ENCODE data around the gene IL16. TPM values are rescaled to one million over a fixed set of nuclear protein-coding genes. Genes with fewer than 3 reads are reported as not detected.
A peak's percentile ranks its signal among the peaks of the same experiment; 100 is the strongest.

Gene IL16
- total RNA-seq, 1 donor from 2014 or later: 34.6 TPM

DNA sequence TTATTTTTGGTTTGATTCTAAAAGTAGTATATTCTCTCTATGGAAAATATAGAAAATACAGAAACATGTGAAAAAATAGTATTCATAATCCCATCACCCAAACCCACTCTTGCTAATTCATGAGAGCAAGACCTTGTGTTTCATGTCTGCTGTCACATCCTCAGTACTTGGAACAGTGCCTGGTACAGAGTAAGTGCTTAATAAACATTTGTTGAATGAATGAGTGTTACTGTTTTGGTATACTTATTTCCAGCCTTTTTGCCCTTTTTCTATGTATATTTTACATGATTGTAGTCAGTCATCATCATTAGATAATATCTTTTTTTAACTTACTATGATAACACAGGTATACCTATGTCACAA is 59.3 kb downstream of the IL16 start:
- DNase-seq (no peak), ATAC-seq (no peak)
- no peaks in the 10 kb centered on the region for H3K27me3 ChIP-seq (ENCODE audit: low read depth)
- TF ChIP-seq, protein P1, sequence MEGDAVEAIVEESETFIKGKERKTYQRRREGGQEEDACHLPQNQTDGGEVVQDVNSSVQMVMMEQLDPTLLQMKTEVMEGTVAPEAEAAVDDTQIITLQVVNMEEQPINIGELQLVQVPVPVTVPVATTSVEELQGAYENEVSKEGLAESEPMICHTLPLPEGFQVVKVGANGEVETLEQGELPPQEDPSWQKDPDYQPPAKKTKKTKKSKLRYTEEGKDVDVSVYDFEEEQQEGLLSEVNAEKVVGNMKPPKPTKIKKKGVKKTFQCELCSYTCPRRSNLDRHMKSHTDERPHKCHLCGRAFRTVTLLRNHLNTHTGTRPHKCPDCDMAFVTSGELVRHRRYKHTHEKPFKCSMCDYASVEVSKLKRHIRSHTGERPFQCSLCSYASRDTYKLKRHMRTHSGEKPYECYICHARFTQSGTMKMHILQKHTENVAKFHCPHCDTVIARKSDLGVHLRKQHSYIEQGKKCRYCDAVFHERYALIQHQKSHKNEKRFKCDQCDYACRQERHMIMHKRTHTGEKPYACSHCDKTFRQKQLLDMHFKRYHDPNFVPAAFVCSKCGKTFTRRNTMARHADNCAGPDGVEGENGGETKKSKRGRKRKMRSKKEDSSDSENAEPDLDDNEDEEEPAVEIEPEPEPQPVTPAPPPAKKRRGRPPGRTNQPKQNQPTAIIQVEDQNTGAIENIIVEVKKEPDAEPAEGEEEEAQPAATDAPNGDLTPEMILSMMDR (IDR thresholded peaks at IDR 0.05): no peak
- H3K36me3 ChIP-seq: no peaks in the 10 kb centered on the region
- intact Hi-C loops (cut with DNase I): no loop called here
- no peaks in the 10 kb centered on the region for H3K9me3 ChIP-seq
- peaks cover 8% of the 10 kb centered on the region for H3K4me1 ChIP-seq
- H3K4me3 ChIP-seq: no peak overlapping the region
- peak overlapping the region; percentile 14 for H3K27ac ChIP-seq

DNA sequence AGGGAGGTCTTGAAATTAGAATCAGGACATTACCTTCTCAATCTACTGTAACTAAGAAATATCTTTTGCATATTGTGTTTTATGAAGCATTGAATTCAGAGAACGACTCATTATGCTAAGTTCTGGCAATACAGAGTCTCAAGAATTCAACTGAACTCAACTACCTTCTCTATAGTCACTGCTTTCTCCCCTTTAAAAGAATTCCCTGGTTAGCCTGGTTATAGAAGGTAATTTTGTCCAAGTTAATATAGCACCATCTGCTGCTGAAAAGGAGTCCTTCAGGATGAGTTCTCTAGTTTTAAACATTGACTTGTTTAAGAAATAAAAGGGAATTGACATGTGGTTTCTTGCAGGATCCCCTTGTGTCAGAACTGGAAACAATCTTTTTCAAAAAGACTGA is 60.2 kb downstream of the IL16 start:
- H3K27me3 ChIP-seq (ENCODE audit: low read depth): no peaks in the 10 kb centered on the region
- H3K4me3 ChIP-seq: no peak overlapping the region
- DNase-seq (no peak), ATAC-seq (peak in 1 of 2 donors; percentile 51)
- no peaks in the 10 kb centered on the region for H3K36me3 ChIP-seq
- intact Hi-C loops (cut with DNase I): no loop called here
- TF ChIP-seq, protein P1 (IDR thresholded peaks at IDR 0.05): peak; percentile 41
- no peaks in the 10 kb centered on the region for H3K9me3 ChIP-seq
- peaks cover 8% of the 10 kb centered on the region for H3K4me1 ChIP-seq
- H3K27ac ChIP-seq: no peak overlapping the region

DNA sequence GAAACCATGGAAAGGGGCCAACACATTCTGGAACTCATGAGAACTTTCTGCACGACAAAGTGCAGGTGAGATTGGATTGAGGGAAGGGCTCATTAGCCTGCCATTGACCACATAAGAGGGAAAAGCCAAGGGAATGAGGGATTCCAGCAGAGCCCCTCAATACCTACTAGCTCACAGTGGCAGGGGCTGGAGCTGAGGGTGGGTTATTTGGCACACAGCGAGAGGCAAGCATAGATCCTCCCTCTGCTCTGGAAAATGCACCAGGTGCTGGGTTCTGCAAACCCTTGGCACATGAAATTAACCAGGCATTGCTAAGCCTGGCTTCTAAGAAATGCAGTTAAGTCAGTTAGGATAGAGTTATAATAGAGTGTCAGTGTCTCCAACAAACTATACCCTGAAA is 60.8 kb downstream of the IL16 start:
- ATAC-seq (no peak), DNase-seq (no peak)
- no peak overlapping the region for H3K27ac ChIP-seq
- H3K4me1 ChIP-seq: peaks cover 8% of the 10 kb centered on the region
- H3K36me3 ChIP-seq: no peaks in the 10 kb centered on the region
- TF ChIP-seq, protein P1 (IDR thresholded peaks at IDR 0.05): no peak
- intact Hi-C loops (cut with DNase I): no loop called here
- H3K9me3 ChIP-seq: no peaks in the 10 kb centered on the region
- H3K27me3 ChIP-seq (ENCODE audit: low read depth): no peaks in the 10 kb centered on the region
- no peak overlapping the region for H3K4me3 ChIP-seq

DNA sequence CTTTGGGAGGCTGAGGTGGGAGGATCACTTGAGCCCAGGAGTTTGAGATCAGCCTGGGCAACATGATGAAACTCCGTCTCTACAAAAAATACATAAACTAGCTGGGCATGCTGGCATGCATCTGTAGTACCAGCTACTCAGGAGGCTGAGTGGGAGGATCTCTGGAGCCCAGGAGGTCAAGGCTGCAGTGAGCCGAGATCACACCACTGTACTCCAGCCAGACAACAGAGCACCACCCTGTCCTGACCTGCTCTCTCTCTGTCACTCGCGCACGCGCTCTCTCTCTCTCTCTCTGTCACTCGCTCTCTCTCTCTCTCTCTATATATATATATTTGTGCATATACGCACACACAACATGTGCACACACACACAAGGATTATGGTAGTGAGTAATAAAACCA is 61.8 kb downstream of the IL16 start:
- no peaks in the 10 kb centered on the region for H3K27me3 ChIP-seq (ENCODE audit: low read depth)
- intact Hi-C loops (cut with DNase I): no loop called here
- no peak overlapping the region for H3K4me3 ChIP-seq
- no peak for ATAC-seq
- no peak for DNase-seq
- H3K9me3 ChIP-seq: no peaks in the 10 kb centered on the region
- H3K4me1 ChIP-seq: peaks cover 8% of the 10 kb centered on the region
- no peak overlapping the region for H3K27ac ChIP-seq
- H3K36me3 ChIP-seq: no peaks in the 10 kb centered on the region
- TF ChIP-seq, protein P1 (IDR thresholded peaks at IDR 0.05): no peak

DNA sequence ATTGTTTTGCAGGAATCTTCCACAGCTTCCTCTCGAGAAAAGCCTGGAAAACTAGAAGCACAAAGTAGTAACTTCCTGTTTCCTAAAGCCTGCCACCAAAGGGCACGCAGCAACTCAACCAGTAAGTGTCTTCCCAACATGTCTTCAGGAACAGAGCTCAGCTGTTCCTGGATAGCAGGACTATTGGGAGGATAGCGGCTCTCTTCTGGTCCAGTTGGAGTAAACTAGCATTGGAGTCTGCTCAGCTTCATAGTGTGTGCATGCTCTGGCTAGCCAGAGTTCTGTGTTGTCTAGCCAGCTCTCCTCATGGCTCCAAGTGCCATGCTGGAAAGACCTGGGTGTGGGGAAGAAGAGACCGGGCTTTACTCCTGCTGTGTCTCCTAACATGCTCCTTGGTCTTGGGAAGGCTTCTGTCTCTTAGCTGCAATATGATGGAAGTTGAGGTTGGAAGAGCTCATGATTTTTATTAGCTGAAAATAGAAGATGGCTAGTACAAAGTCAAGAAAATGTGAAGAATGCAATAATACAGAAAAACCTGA is 63.1 kb downstream of the IL16 start:
- TF ChIP-seq, protein P1 (IDR thresholded peaks at IDR 0.05): no peak
- ATAC-seq (no peak), DNase-seq (no peak)
- no peaks in the 10 kb centered on the region for H3K9me3 ChIP-seq
- intact Hi-C loops (cut with DNase I): loop anchor here (10.0 kb wide), 1 partner anchor 105 kb away; no protein-coding TSS in a partner anchor
- H3K36me3 ChIP-seq: no peaks in the 10 kb centered on the region
- no peak overlapping the region for H3K27ac ChIP-seq
- no peaks in the 10 kb centered on the region for H3K27me3 ChIP-seq (ENCODE audit: low read depth)
- no peak overlapping the region for H3K4me3 ChIP-seq
- peaks cover 14% of the 10 kb centered on the region for H3K4me1 ChIP-seq

All from lower lobe of right lung (tissue), 2 donors.